HG03280 (cell line): ENCODE measurements around the gene SYTL2.

Experiments used
- ATAC-seq: cut with Tn5 transposase; IDR thresholded peaks from one replicate; pipeline ENCODE4 v1.9.1; 2021; ENCODE audit warnings: mild to moderate bottlenecking, moderate library complexity; ENCODE audit not compliant: unreplicated experiment

SYTL2 gene

GRCh38 chr11:85764796-85765195, 46.1 kb downstream of the SYTL2 start:
- no peak for ATAC-seq

GRCh38 chr11:85762226-85762625, 48.7 kb downstream of the SYTL2 start:
- no peak for ATAC-seq

- ATAC-seq = no peak
These were observed 51.0 kb downstream of the SYTL2 start for GRCh38 chr11:85759915-85760314.

GRCh38 chr11:85758480-85759039, 52.4 kb downstream of the SYTL2 start:
- ATAC-seq = no peak

GRCh38 chr11:85758026-85758425, 52.9 kb downstream of the SYTL2 start:
- ATAC-seq = no peak

GRCh38 chr11:85756401-85757200, 54.3 kb downstream of the SYTL2 start:
- ATAC-seq = no peak

GRCh38 chr11:85755701-85756100, 55.2 kb downstream of the SYTL2 start:
- no peak for ATAC-seq

- no peak for ATAC-seq
These were observed 55.7 kb downstream of the SYTL2 start for GRCh38 chr11:85755285-85755684.

- no peak for ATAC-seq
These were observed 57.9 kb downstream of the SYTL2 start for GRCh38 chr11:85752890-85753581.

GRCh38 chr11:85752201-85752889, 58.6 kb downstream of the SYTL2 start:
- no peak for ATAC-seq

GRCh38 chr11:85751724-85752123, 59.2 kb downstream of the SYTL2 start:
- no peak for ATAC-seq

GRCh38 chr11:85750646-85751045, 60.3 kb downstream of the SYTL2 start:
- no peak for ATAC-seq

- no peak for ATAC-seq
These were observed 61.1 kb downstream of the SYTL2 start for GRCh38 chr11:85749884-85750283.

- no peak for ATAC-seq
These were observed 61.6 kb downstream of the SYTL2 start for GRCh38 chr11:85749287-85749834.

- no peak for ATAC-seq
These were observed 62.5 kb downstream of the SYTL2 start for GRCh38 chr11:85748455-85748891.

- ATAC-seq = no peak
These were observed 64.3 kb downstream of the SYTL2 start for GRCh38 chr11:85746670-85747069.

GRCh38 chr11:85745626-85746025, 65.3 kb downstream of the SYTL2 start:
- no peak for ATAC-seq

- ATAC-seq = no peak
These were observed 68.1 kb downstream of the SYTL2 start for GRCh38 chr11:85742873-85743275.

GRCh38 chr11:85742348-85742747, 68.6 kb downstream of the SYTL2 start:
- no peak for ATAC-seq

GRCh38 chr11:85740481-85741400, 70.2 kb downstream of the SYTL2 start:
- no peak for ATAC-seq
